Thoracic aorta (tissue), 2 donors: ENCODE measurements around the gene GMPPA. TPM values are rescaled to one million over a fixed set of nuclear protein-coding genes. Genes with fewer than 3 reads are reported as not detected.

Experiments used
- ATAC-seq: fragments of 150-250 bp; one replicate; pipeline ENCODE4 v1.8.0; 2017; ENCODE audit warnings: low read depth; ENCODE audit not compliant: insufficient number of reproducible peaks, low FRiP score
- DNase-seq: peaks from one replicate; pipeline ENCODE4 v3.0.0-alpha.2; 2020; ENCODE audit warnings: low spot score
- H3K27ac ChIP-seq, 2 donors: fragments of 200-600 bp; sonication (generic); 1 replicate in 1 of 2; 2 replicates in 1 of 2; pipeline ENCODE4 v1.5.1; 2016; ENCODE audit warnings: mild to moderate bottlenecking in 2 of 2, moderate library complexity in 2 of 2
- H3K27me3 ChIP-seq: fragments of 200-600 bp; sonication (generic); replicated peaks from 2 replicates; pipeline ENCODE4 v1.6.0; 2016; ENCODE audit warnings: mild to moderate bottlenecking; ENCODE audit not compliant: insufficient read depth
- H3K36me3 ChIP-seq: fragments of 200-600 bp; sonication (generic); one replicate; pipeline ENCODE4 v1.5.1; 2016
- H3K4me1 ChIP-seq, 2 donors: fragments of 200-600 bp; sonication (generic); 1 replicate in 1 of 2; 2 replicates in 1 of 2; pipeline versions ENCODE4 v1.5.1 to v1.6.0; 2016; ENCODE audit warnings: low read depth in 2 of 2, mild to moderate bottlenecking in 1 of 2; ENCODE audit not compliant: control insufficient read depth in 1 of 2
- H3K4me3 ChIP-seq: fragments of 200-600 bp; sonication (generic); 2 replicates; pipeline ENCODE4 v1.5.1; 2016; ENCODE audit warnings: mild to moderate bottlenecking
- H3K9me3 ChIP-seq: fragments of 200-600 bp; sonication (generic); 2 replicates; pipeline ENCODE4 v1.5.1; 2016
- total RNA-seq, 2 donors: library from RNA; depleted of rRNA; stranded (reverse); fragments of >200 nt; gene quantifications; one replicate each; pipeline versions ENCODE4 v1.1.0 to v1.2.3, GENCODE V29; 2016
- TF ChIP-seq, protein P1 (sequence below): fragments of 200-600 bp; sonication (generic); IDR thresholded peaks from one replicate; pipeline ENCODE4 v1.5.1; 2019; ENCODE audit warnings: antibody characterized with exemption

The GMPPA gene
- total RNA-seq, 2 donors from 2014 or later, result 30.5 to 56.5 TPM

DNA sequence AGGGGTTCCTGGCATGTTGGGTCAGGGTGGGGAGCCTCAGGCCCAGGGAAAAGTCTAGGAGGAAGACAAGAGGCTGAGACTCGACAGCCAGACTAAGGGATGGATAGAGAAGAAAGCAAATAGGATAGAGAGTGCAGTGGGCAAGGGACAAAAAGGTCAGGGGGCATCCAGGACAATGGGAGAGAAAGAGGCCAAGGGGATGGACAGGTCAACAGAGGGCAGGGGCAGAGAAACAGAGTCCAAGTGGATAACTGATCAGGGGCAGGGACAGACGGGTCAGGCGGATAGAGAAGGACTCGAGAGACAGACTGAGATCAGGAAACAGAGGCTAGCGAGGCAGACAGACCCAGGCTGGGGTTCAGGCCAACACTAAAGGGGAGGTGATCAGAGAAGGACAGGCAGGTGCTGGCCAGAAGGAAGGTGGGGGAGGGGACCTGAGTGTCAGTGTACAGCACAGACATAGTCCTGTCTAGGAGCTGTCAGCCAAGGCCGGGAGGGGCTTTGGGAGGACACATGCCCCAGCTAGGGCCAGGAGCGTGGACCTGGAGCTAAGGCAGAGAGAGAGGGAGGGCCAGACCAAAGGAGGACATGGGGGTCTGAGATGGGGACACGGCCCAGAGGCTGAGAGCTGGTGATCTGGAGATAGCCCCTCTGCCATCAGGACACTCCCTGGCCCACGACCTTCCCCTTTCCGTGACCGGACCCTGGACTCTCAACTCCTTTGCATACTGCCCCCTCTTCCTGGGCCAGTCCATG is 27.8 kb downstream of the GMPPA start:
- no peak for ATAC-seq
- no peak for DNase-seq
- TF ChIP-seq, protein P1, sequence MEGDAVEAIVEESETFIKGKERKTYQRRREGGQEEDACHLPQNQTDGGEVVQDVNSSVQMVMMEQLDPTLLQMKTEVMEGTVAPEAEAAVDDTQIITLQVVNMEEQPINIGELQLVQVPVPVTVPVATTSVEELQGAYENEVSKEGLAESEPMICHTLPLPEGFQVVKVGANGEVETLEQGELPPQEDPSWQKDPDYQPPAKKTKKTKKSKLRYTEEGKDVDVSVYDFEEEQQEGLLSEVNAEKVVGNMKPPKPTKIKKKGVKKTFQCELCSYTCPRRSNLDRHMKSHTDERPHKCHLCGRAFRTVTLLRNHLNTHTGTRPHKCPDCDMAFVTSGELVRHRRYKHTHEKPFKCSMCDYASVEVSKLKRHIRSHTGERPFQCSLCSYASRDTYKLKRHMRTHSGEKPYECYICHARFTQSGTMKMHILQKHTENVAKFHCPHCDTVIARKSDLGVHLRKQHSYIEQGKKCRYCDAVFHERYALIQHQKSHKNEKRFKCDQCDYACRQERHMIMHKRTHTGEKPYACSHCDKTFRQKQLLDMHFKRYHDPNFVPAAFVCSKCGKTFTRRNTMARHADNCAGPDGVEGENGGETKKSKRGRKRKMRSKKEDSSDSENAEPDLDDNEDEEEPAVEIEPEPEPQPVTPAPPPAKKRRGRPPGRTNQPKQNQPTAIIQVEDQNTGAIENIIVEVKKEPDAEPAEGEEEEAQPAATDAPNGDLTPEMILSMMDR, result no peak

DNA sequence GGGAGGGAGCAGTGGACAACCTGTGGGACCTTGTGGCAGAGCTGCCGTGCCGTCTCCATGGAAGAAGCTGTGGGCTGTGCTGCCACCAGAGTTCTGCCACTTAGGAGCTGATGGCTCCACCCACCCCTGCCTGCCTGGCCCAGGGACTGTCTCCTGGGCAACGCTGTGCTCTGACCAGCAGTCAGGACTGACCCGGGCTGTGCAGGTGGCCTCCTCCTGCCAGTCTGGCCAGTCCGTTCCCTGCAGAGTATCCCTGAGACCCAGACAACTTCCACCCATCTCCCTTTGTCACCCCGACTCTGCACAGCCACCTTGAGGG is 28.3 kb downstream of the GMPPA start:
- ATAC-seq (no peak), DNase-seq (no peak)
- no peak overlapping the region for H3K4me3 ChIP-seq
- no peak overlapping the region for H3K27ac ChIP-seq
- TF ChIP-seq, protein P1, result no peak
- no peaks in the 10 kb centered on the region for H3K9me3 ChIP-seq
- H3K4me1 ChIP-seq, result peaks cover 0 to 23% of the 10 kb centered on the region in 2 donors
- H3K36me3 ChIP-seq, result no peaks in the 10 kb centered on the region
- no peaks in the 10 kb centered on the region for H3K27me3 ChIP-seq

More for the DNA sequence above, 27.8 kb downstream of the GMPPA start:
- Histone ChIP-seq H3K9me3 (no peaks in the 10 kb centered on the region), H3K4me1 (peaks cover 0 to 28% of the 10 kb centered on the region in 2 donors), H3K27me3 (no peaks in the 10 kb centered on the region), H3K36me3 (no peaks in the 10 kb centered on the region), H3K27ac (no peak overlapping the region), H3K4me3 (no peak overlapping the region)

DNA sequence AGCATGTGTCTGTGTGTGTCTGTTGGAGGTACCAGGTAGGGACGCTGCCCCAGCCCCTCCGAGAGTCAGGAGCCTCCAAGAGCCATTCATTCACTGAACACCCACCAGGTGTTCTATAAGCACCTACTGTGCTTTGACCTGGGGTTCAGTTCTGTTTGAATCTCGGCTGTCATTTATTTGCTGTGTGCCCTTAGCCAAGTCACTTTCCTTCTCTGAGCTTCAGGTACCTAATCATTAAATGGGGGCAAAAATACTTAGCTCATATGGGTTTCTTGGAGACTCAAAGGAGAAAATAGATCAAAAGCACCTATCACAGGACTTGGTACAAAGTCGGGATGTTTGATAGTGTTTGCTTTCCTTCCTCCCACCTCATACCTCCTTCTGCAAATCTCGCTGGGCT is 28.8 kb downstream of the GMPPA start:
- H3K27me3 ChIP-seq, result no peaks in the 10 kb centered on the region
- TF ChIP-seq, protein P1, result no peak
- no peaks in the 10 kb centered on the region for H3K36me3 ChIP-seq
- no peak overlapping the region for H3K27ac ChIP-seq
- H3K4me3 ChIP-seq, result no peak overlapping the region
- H3K4me1 ChIP-seq, result peaks cover 0 to 20% of the 10 kb centered on the region in 2 donors
- no peak for ATAC-seq
- no peaks in the 10 kb centered on the region for H3K9me3 ChIP-seq
- DNase-seq, result no peak

DNA sequence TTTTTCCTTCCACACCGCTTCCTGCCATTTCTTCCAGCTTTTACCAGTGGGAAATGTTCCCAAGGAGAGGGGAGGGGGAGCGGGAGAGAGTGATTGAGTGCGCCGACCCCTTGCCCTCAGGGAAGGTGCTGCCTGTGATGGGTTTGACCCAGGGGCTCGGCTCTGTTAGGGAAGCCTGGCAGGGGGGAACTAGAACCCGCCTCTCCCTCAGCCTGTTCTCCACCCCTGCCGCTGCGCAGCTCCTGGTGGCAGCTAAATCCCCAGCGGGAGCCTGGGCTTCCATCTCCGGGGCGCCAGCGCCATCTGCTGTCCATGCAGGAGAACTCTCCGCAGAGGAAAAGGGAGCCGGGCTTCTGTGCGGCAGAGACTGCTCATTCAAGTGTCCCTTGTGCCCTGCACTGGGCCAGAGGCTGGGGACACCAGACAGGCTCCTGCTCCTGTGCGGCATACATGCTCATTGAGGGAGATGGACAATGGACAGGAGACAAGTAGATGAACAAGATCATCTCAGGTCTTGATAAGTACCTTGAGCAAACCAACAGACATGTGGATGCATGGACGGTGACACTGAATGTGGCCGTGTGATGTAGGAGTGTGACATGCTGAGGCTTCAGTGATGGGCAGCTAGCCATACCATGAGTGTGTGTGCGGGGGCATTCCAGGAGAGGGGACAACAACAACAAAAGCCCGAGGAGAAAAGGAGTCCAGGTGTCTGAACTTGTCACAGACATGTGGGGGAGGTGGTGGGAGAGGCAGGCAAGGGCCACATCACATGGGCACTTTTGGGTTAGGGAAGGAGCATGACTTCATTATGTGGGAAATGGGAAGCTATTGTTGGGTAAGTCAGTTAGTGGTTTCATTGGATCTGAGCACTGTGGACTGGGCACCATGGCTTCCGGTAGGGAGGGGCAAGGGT is 31.6 kb downstream of the GMPPA start:
- DNase-seq (no peak), ATAC-seq (peak; percentile 67)
- H3K27ac ChIP-seq, result no peak overlapping the region
- no peaks in the 10 kb centered on the region for H3K27me3 ChIP-seq
- H3K9me3 ChIP-seq, result no peaks in the 10 kb centered on the region
- peak overlapping the region; percentile 63 for H3K4me3 ChIP-seq
- H3K36me3 ChIP-seq, result no peaks in the 10 kb centered on the region
- TF ChIP-seq, protein P1, result peak; percentile 98
- peaks cover 0 to 9% of the 10 kb centered on the region in 2 donors for H3K4me1 ChIP-seq
